Large intestine (tissue), 3 donors: ENCODE data around the gene IFT57. TPM values are rescaled to one million over a fixed set of nuclear protein-coding genes. Genes with fewer than 3 reads are reported as not detected.
A peak's percentile ranks its signal among the peaks of the same experiment; 100 is the strongest.

ENCODE experiments used
- DNase-seq, 2 donors: peaks; one replicate each; pipeline versions ENCODE4 v3.0.0 to v3.0.0-alpha.2; 2013
- H3K27ac ChIP-seq: one replicate; pipeline ENCODE4 v1.5.1; 2013; ENCODE audit warnings: low read length
- H3K27me3 ChIP-seq: 2 replicates; pipeline ENCODE4 v1.6.1; 2013; ENCODE audit warnings: low read length; ENCODE audit not compliant: control insufficient read depth, insufficient read depth
- H3K36me3 ChIP-seq: 2 replicates; pipeline ENCODE4 v1.6.1; 2013; ENCODE audit warnings: low read length; ENCODE audit not compliant: control insufficient read depth, insufficient read depth
- H3K4me1 ChIP-seq: one replicate; pipeline ENCODE4 v1.6.1; 2013; ENCODE audit warnings: low read length; ENCODE audit not compliant: control insufficient read depth, insufficient read depth
- H3K4me3 ChIP-seq: one replicate; pipeline ENCODE4 v1.5.1; 2013; ENCODE audit warnings: low read length
- H3K9me3 ChIP-seq: one replicate; pipeline ENCODE4 v1.6.1; 2013; ENCODE audit warnings: mild to moderate bottlenecking, low read depth, low read length, moderate library complexity; ENCODE audit not compliant: control insufficient read depth
- WGBS: methylation state at CpG from one replicate; pipeline ENCODE4 v1.1.5; 2013; ENCODE audit warnings: low lambda C conversion rate; ENCODE audit not compliant: insufficient coverage; 5-methylcytosine and 5-hydroxymethylcytosine counted together
- polyA plus RNA-seq: library from polyadenylated mRNA; unstranded; fragments of 120-200 nt; gene quantifications from one replicate; pipeline ENCODE4 v1.2.1, GENCODE V29; 2013

IFT57 gene
- polyA plus RNA-seq, 1 donor = 31.3 TPM

- H3K27me3 ChIP-seq = no peaks in the 10 kb centered on the region
- H3K27ac ChIP-seq = no peak overlapping the region
- no peak for DNase-seq
- H3K4me3 ChIP-seq = no peak overlapping the region
- no peaks in the 10 kb centered on the region for H3K9me3 ChIP-seq
- H3K4me1 ChIP-seq = no peaks in the 10 kb centered on the region
- H3K36me3 ChIP-seq = no peaks in the 10 kb centered on the region
These were observed 91.3 kb downstream of the IFT57 start for GRCh38 chr3:108130701-108131474.

GRCh38 chr3:108130236-108130635 is 92.0 kb downstream of the IFT57 start:
- Histone ChIP-seq H3K27me3 (no peaks in the 10 kb centered on the region), H3K4me1 (no peaks in the 10 kb centered on the region), H3K36me3 (no peaks in the 10 kb centered on the region), H3K9me3 (no peaks in the 10 kb centered on the region), H3K4me3 (no peak overlapping the region), H3K27ac (no peak overlapping the region)
- no peak for DNase-seq
- WGBS = 100% methylated on average over 3 of the region's 4 CpGs

DNA sequence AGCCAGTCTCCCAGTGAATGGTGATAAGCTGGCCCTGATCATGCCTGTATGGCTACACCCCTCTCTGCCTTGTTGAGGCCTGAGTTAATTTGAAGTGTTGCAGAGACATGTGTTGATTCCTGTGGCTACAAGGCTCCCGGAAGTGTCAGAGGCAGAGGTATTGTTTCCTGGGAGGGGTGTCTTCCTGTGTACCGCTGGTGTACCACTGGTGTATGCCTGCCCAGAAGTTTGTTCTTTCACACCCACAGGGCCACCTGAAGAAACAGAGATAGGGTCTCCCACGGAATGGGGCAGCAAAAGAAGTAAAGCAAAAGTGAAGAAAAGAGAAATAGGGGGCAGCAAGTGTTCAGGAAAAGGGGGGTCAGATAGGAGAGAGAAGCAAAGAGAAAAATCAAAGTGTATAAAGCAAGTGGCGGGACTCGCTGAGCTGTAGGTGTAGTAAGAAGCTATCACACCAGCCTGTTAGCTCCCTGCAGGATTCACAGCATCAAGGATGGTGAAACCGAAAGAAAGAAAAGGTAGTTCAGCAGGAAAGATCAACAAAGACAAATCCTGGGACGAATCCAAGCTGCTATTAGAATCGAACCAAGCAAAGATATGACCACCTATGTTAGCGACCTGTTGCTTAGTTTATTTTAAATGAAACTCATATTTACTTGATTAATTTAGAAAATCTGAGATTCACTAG is 94.8 kb downstream of the IFT57 start:
- no peaks in the 10 kb centered on the region for H3K27me3 ChIP-seq
- 82% methylated on average over 6 of the region's 9 CpGs for WGBS
- H3K4me3 ChIP-seq = no peak overlapping the region
- DNase-seq = no peak
- H3K9me3 ChIP-seq = no peaks in the 10 kb centered on the region
- no peaks in the 10 kb centered on the region for H3K36me3 ChIP-seq
- peaks cover 4% of the 10 kb centered on the region for H3K4me1 ChIP-seq
- no peak overlapping the region for H3K27ac ChIP-seq

GRCh38 chr3:108126348-108126747 is 95.9 kb downstream of the IFT57 start:
- Histone ChIP-seq H3K4me3 (no peak overlapping the region), H3K36me3 (no peaks in the 10 kb centered on the region), H3K4me1 (peaks cover 4% of the 10 kb centered on the region), H3K27ac (no peak overlapping the region), H3K9me3 (no peaks in the 10 kb centered on the region), H3K27me3 (no peaks in the 10 kb centered on the region)
- no CpG with 5 or more reads among the region's 1 CpG for WGBS
- no peak for DNase-seq

- Histone ChIP-seq H3K9me3 (no peaks in the 10 kb centered on the region), H3K36me3 (no peaks in the 10 kb centered on the region), H3K27ac (no peak overlapping the region), H3K4me3 (no peak overlapping the region), H3K4me1 (peaks cover 4% of the 10 kb centered on the region), H3K27me3 (no peaks in the 10 kb centered on the region)
- DNase-seq = no peak
- WGBS = no CpG with 5 or more reads among the region's 6 CpGs
These were observed 96.6 kb downstream of the IFT57 start for GRCh38 chr3:108125550-108126071.

- no peak for DNase-seq
- WGBS = no CpG with 5 or more reads among the region's 4 CpGs
- H3K27me3 ChIP-seq = no peaks in the 10 kb centered on the region
- no peaks in the 10 kb centered on the region for H3K9me3 ChIP-seq
- H3K27ac ChIP-seq = no peak overlapping the region
- H3K36me3 ChIP-seq = no peaks in the 10 kb centered on the region
- peaks cover 4% of the 10 kb centered on the region for H3K4me1 ChIP-seq
- H3K4me3 ChIP-seq = no peak overlapping the region
These were observed 97.1 kb downstream of the IFT57 start for GRCh38 chr3:108125153-108125543.

DNA sequence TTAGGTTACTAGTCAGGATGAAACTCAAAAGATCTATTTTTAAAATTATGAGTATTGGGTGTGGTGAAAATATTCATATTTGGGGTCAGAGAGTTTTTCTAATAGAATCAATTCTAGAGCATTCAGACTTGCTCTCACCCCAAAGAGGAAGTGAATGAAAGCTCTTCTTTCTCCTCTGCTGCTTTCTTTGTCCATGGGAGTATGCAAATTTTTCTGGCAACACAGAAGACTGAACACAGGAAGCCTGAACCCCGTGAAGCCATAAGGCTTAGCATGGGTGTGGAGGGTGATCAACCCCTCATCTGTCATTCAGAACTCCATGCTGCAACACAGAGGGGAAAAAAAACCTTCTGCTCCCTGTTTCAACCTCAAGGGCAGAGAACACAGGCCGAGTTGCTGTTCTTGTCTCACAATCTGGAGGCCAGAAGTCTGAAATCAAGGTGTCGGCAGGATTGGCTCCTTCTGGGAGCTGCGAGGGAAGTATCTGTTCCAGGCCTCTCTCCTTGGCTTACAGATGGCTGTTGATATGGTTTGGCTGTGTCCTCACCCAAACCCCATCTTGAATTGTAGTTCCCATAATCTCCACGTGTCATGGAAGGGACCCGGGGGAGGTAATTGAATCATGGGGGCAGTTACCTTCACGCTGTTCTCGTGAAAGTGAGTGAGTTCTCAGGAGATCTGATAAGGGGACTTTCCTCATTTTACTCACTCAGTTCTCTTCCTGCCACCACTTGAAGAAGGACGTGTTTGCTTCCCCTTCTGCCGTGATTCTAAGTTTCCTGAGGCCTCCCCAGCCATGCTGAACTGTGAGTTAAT is 97.7 kb downstream of the IFT57 start:
- Histone ChIP-seq H3K27me3 (no peaks in the 10 kb centered on the region), H3K27ac (no peak overlapping the region), H3K4me1 (peaks cover 4% of the 10 kb centered on the region), H3K4me3 (no peak overlapping the region), H3K9me3 (no peaks in the 10 kb centered on the region), H3K36me3 (no peaks in the 10 kb centered on the region)
- no CpG with 5 or more reads among the region's 10 CpGs for whole genome bisulfite sequencing
- DNase-seq = peak in 1 of 2 donors; percentile 30

GRCh38 chr3:108123326-108123725 is 98.9 kb downstream of the IFT57 start:
- Histone ChIP-seq H3K27me3 (no peaks in the 10 kb centered on the region), H3K36me3 (no peaks in the 10 kb centered on the region), H3K27ac (no peak overlapping the region), H3K9me3 (no peaks in the 10 kb centered on the region), H3K4me3 (no peak overlapping the region), H3K4me1 (peaks cover 4% of the 10 kb centered on the region)
- no CpG with 5 or more reads among the region's 3 CpGs for WGBS
- no peak for DNase-seq

- Histone ChIP-seq H3K27ac (no peak overlapping the region), H3K9me3 (no peaks in the 10 kb centered on the region), H3K4me3 (no peak overlapping the region), H3K27me3 (no peaks in the 10 kb centered on the region), H3K36me3 (no peaks in the 10 kb centered on the region), H3K4me1 (peaks cover 4% of the 10 kb centered on the region)
- no CpG with 5 or more reads among the region's 3 CpGs for WGBS
- DNase-seq = no peak
These were observed 99.9 kb downstream of the IFT57 start for GRCh38 chr3:108122276-108122675.

DNA sequence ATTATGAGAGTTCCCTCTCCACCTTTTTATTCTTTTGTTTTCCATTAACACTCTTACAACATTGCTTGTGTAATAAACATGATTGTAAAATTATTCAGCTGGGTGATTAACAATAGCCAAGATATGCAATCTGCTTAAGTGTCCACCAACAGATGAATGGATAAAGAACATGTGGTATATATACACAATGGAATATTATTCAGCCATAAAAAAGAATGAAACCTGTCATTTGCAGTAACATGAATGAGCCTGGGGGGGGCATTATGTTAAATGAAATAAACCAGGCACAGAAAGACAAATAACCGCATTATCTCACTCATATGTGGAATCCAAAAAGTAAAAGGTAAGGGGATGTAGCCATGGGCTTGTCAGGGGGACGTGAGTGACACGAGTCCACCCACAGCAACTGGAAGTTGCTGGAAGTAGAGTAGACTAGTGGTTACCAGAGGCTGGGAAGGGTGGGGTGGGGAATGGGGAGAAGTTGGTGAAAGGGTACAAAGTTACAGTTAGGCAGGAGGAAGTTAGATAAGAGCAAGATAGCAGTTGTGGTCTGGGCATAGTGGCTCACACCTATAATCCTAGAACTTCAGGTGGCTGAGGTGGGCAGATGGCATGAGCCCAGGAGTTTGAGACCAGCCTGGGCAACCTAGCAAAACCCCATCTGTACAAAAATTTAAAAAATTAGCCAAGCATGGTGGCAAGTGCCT is 102.7 kb downstream of the IFT57 start:
- no peaks in the 10 kb centered on the region for H3K9me3 ChIP-seq
- no peak overlapping the region for H3K27ac ChIP-seq
- WGBS = 100% methylated on average over 1 of the region's 3 CpGs
- no peak for DNase-seq
- no peaks in the 10 kb centered on the region for H3K36me3 ChIP-seq
- no peak overlapping the region for H3K4me3 ChIP-seq
- peaks cover 2% of the 10 kb centered on the region for H3K4me1 ChIP-seq
- no peaks in the 10 kb centered on the region for H3K27me3 ChIP-seq
